ENCODE data around the gene PTGIR.

GRCh38 chr19:46615966-46616365, 8.9 kb downstream of the PTGIR start:
- TF ChIP-seq CTCF (conservative IDR thresholded peaks at IDR 0.05 in 1 of 2, IDR thresholded peaks at IDR 0.05 in 1 of 2; ENCODE audit: low read depth in 1 of 2, low read length in 2 of 2) (no peak), EZH2 (IDR thresholded peaks at IDR 0.05; ENCODE audit: low read length, missing control alignments) (no peak)
